Astrocyte (in vitro differentiated cells and primary cell): ENCODE results near the gene GRIP1. TPM values are rescaled to one million over a fixed set of nuclear protein-coding genes. Genes with fewer than 3 reads are reported as not detected.
A peak's percentile ranks its signal among the peaks of the same experiment; 100 is the strongest.

Experiments used
- DNase-seq: peaks from one replicate; pipeline ENCODE4 v3.0.0-alpha.2; 2010; ENCODE audit warnings: low read depth
- FAIRE-seq: peaks from 2 replicates; lab custom pipeline; 2011; peaks lifted over from hg19 to GRCh38; lab: Jason Lieb, UNC
- H2AFZ ChIP-seq: 2 replicates; pipeline ENCODE4 v1.6.0; 2012; ENCODE audit warnings: low read depth, low read length, inconsistent platforms
- H3K27ac ChIP-seq: 2 replicates; pipeline ENCODE4 v1.5.1; 2011; ENCODE audit warnings: low read depth, low read length, inconsistent platforms
- H3K27me3 ChIP-seq: 2 replicates; pipeline ENCODE4 v1.6.0; 2011; ENCODE audit warnings: low read length, inconsistent platforms; ENCODE audit not compliant: insufficient read depth
- H3K36me3 ChIP-seq: 2 replicates; pipeline ENCODE4 v1.5.1; 2011; ENCODE audit warnings: low read length, inconsistent platforms; ENCODE audit not compliant: insufficient read depth
- H3K4me1 ChIP-seq: 2 replicates; pipeline ENCODE4 v1.5.1; 2011; ENCODE audit warnings: low read length, inconsistent platforms; ENCODE audit not compliant: insufficient read depth
- H3K4me2 ChIP-seq: 2 replicates; pipeline ENCODE4 v1.6.0; 2012; ENCODE audit warnings: low read length, inconsistent platforms
- H3K4me3 ChIP-seq: 2 replicates; pipeline ENCODE4 v1.5.1; 2011; ENCODE audit warnings: low read depth, mild to moderate bottlenecking, low read length, inconsistent platforms; ENCODE audit not compliant: insufficient read depth
- H3K79me2 ChIP-seq: 2 replicates; pipeline ENCODE4 v1.6.0; 2012; ENCODE audit warnings: mild to moderate bottlenecking, low read length, inconsistent platforms; ENCODE audit not compliant: insufficient read depth
- H3K9ac ChIP-seq: 2 replicates; pipeline ENCODE4 v1.6.0; 2012; ENCODE audit warnings: mild to moderate bottlenecking, low read length, inconsistent platforms
- H3K9me3 ChIP-seq: 2 replicates; pipeline ENCODE4 v1.5.1; 2012; ENCODE audit warnings: low read depth, mild to moderate bottlenecking, low read length, inconsistent platforms; ENCODE audit not compliant: insufficient read depth
- H4K20me1 ChIP-seq: 2 replicates; pipeline ENCODE4 v1.6.0; 2012; ENCODE audit warnings: low read length, inconsistent platforms; ENCODE audit not compliant: insufficient read depth
- H3K27ac Mint-ChIP-seq: one replicate; pipeline ENCODE4 v1.8.0; 2021; ENCODE audit warnings: mild to moderate bottlenecking, mixed read lengths; ENCODE audit not compliant: unreplicated experiment
- H3K27me3 Mint-ChIP-seq: one replicate; pipeline ENCODE4 v1.8.0; 2021; ENCODE audit warnings: low read depth, mixed read lengths; ENCODE audit not compliant: unreplicated experiment
- H3K36me3 Mint-ChIP-seq: one replicate; pipeline ENCODE4 v1.8.0; 2021; ENCODE audit warnings: low read depth, mixed read lengths; ENCODE audit not compliant: unreplicated experiment
- H3K4me1 Mint-ChIP-seq: one replicate; pipeline ENCODE4 v1.8.0; 2021; ENCODE audit warnings: low read depth, mixed read lengths; ENCODE audit not compliant: unreplicated experiment
- H3K4me3 Mint-ChIP-seq: one replicate; pipeline ENCODE4 v1.8.0; 2021; ENCODE audit warnings: mild to moderate bottlenecking, moderate library complexity, mixed read lengths; ENCODE audit not compliant: unreplicated experiment
- H3K9me3 Mint-ChIP-seq: one replicate; pipeline ENCODE4 v1.8.0; 2021; ENCODE audit warnings: mild to moderate bottlenecking, mixed read lengths; ENCODE audit not compliant: unreplicated experiment
- EZH2 ChIP-seq: IDR thresholded peaks from 2 replicates; pipeline ENCODE4 v1.6.1; 2012; ENCODE audit warnings: mild to moderate bottlenecking, low read length, inconsistent platforms; ENCODE audit not compliant: insufficient read depth
- total RNA-seq: library from RNA; stranded (reverse); gene quantifications from 2 replicates; pipeline ENCODE4 v1.2.1, GENCODE V29; 2021
- TF ChIP-seq, protein P1 (sequence below): IDR thresholded peaks from 2 replicates; pipeline ENCODE4 v1.5.1; 2011; ENCODE audit warnings: low read depth, mild to moderate bottlenecking, inconsistent platforms, low read length, moderate library complexity; ENCODE audit not compliant: insufficient read depth

The GRIP1 gene
- total RNA-seq, 1 donor from 2014 or later = 16.7 TPM

DNA sequence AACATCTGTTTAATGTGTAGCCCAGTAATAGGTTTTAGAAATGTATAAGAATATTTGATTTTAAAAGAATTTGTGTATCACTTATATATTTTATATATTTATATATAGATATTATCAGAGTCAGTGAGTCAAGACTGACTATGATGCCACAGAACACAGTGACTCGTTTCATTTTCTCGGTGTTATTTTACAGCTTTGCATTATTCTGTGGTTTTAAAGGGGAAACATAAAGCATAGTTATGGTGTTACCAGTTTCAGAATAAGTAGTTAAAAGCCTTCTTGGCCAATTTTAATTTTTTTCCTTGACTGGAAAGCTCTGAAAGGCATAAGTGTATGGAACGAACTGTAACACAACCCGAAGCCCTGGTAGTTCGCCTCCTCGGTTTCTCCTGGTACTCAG, 91.0 kb downstream of the GRIP1 start:
- H2AFZ ChIP-seq = no peak overlapping the region
- no peaks in the 10 kb centered on the region for H3K36me3 ChIP-seq
- H3K4me1 ChIP-seq = peaks cover 5% of the 10 kb centered on the region
- no peak overlapping the region for H3K9ac ChIP-seq
- H3K4me3 ChIP-seq = no peak overlapping the region
- Mint-ChIP-seq H3K36me3 (no peaks in the 10 kb centered on the region), H3K4me3 (no peak overlapping the region), H3K27ac (no peak overlapping the region), H3K9me3 (no peaks in the 10 kb centered on the region), H3K4me1 (peaks cover 1% of the 10 kb centered on the region), H3K27me3 (no peaks in the 10 kb centered on the region)
- no peaks in the 10 kb centered on the region for H3K79me2 ChIP-seq
- FAIRE-seq (no peak), DNase-seq (peak; percentile 41)
- TF ChIP-seq EZH2 = no peak
- TF ChIP-seq, protein P1, sequence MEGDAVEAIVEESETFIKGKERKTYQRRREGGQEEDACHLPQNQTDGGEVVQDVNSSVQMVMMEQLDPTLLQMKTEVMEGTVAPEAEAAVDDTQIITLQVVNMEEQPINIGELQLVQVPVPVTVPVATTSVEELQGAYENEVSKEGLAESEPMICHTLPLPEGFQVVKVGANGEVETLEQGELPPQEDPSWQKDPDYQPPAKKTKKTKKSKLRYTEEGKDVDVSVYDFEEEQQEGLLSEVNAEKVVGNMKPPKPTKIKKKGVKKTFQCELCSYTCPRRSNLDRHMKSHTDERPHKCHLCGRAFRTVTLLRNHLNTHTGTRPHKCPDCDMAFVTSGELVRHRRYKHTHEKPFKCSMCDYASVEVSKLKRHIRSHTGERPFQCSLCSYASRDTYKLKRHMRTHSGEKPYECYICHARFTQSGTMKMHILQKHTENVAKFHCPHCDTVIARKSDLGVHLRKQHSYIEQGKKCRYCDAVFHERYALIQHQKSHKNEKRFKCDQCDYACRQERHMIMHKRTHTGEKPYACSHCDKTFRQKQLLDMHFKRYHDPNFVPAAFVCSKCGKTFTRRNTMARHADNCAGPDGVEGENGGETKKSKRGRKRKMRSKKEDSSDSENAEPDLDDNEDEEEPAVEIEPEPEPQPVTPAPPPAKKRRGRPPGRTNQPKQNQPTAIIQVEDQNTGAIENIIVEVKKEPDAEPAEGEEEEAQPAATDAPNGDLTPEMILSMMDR = no peak
- no peak overlapping the region for H3K27ac ChIP-seq
- H3K9me3 ChIP-seq = no peaks in the 10 kb centered on the region
- H3K4me2 ChIP-seq = peak overlapping the region; percentile 12
- no peaks in the 10 kb centered on the region for H4K20me1 ChIP-seq
- H3K27me3 ChIP-seq = no peaks in the 10 kb centered on the region

DNA sequence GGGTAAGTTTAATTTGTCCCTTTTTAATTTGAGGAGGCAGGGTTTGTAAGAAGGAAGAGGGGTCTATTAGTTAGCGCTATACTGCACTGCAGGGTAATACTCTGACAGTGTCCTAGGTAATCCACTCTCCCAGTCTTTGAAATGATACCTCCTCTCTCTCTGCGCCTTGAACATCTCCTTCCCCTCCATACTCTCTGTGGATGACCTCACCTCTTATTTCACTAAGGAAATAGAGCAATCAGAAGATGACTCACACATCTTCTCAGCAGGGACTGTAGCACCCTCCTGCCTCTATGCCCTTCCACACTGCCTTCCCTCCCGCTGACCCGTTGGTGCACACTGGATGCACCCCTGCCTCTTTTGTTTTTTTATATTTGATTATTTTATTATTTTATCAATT, 94.2 kb downstream of the GRIP1 start:
- TF ChIP-seq EZH2 = no peak
- TF ChIP-seq, protein P1 = no peak
- no peak overlapping the region for H3K4me3 ChIP-seq
- H3K9ac ChIP-seq = no peak overlapping the region
- no peaks in the 10 kb centered on the region for H3K9me3 Mint-ChIP-seq
- H3K27ac ChIP-seq = no peak overlapping the region
- peaks cover 5% of the 10 kb centered on the region for H3K4me1 ChIP-seq
- H3K36me3 Mint-ChIP-seq = no peaks in the 10 kb centered on the region
- H4K20me1 ChIP-seq = no peaks in the 10 kb centered on the region
- no peaks in the 10 kb centered on the region for H3K79me2 ChIP-seq
- no peak overlapping the region for H3K4me3 Mint-ChIP-seq
- FAIRE-seq (no peak), DNase-seq (peak; percentile 17)
- no peak overlapping the region for H3K4me2 ChIP-seq
- no peak overlapping the region for H3K27ac Mint-ChIP-seq
- no peaks in the 10 kb centered on the region for H3K27me3 Mint-ChIP-seq
- H2AFZ ChIP-seq = no peak overlapping the region
- no peaks in the 10 kb centered on the region for H3K36me3 ChIP-seq
- no peaks in the 10 kb centered on the region for H3K9me3 ChIP-seq
- H3K27me3 ChIP-seq = no peaks in the 10 kb centered on the region
- H3K4me1 Mint-ChIP-seq = no peaks in the 10 kb centered on the region

DNA sequence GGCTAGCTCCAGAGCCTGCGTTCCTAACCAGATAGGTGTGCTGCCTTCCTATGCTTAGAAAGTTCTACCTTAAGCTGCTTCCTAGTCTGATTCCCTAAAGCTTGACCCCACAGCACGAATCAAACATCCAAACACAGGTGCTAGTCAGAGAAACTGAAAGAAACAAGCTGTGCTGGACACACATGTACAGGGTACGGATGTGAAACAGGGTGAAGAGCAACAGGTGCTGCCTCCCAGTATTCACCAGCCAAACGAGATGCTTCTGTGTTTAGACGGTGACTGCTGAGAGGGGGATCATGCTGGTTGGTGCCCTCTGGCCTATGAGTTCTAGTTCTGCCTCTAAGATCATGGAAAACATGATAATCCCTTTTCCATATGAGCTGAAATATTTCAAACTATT, 105.3 kb downstream of the GRIP1 start:
- Mint-ChIP-seq H3K4me3 (no peak overlapping the region), H3K27me3 (no peaks in the 10 kb centered on the region), H3K4me1 (no peaks in the 10 kb centered on the region), H3K9me3 (peaks cover 2% of the 10 kb centered on the region), H3K27ac (no peak overlapping the region), H3K36me3 (peaks cover 1% of the 10 kb centered on the region)
- Histone ChIP-seq H3K9ac (no peak overlapping the region), H2AFZ (no peak overlapping the region), H3K36me3 (no peaks in the 10 kb centered on the region), H3K4me2 (no peak overlapping the region), H3K9me3 (no peaks in the 10 kb centered on the region), H4K20me1 (no peaks in the 10 kb centered on the region), H3K27ac (no peak overlapping the region), H3K79me2 (no peaks in the 10 kb centered on the region), H3K4me1 (no peaks in the 10 kb centered on the region), H3K4me3 (no peak overlapping the region), H3K27me3 (no peaks in the 10 kb centered on the region)
- TF ChIP-seq EZH2 = no peak
- TF ChIP-seq, protein P1 = no peak
- DNase-seq (no peak), FAIRE-seq (no peak)
